Osteocyte (in vitro differentiated cells): Measurements from ENCODE around the gene ZDHHC21. TPM values are rescaled to one million over a fixed set of nuclear protein-coding genes. Genes with fewer than 3 reads are reported as not detected.

Experiments used
- DNase-seq: peaks from one replicate; pipeline ENCODE4 v3.0.0; 2021; ENCODE audit warnings: mixed read lengths; ENCODE audit not compliant: unreplicated experiment; ENCODE audit errors: extremely low spot score
- H3K27ac Mint-ChIP-seq: one replicate; pipeline ENCODE4 v1.8.0; 2021; ENCODE audit warnings: mild to moderate bottlenecking, mixed read lengths; ENCODE audit not compliant: unreplicated experiment
- H3K27me3 Mint-ChIP-seq: one replicate; pipeline ENCODE4 v1.8.0; 2021; ENCODE audit warnings: mixed read lengths; ENCODE audit not compliant: unreplicated experiment
- H3K36me3 Mint-ChIP-seq: one replicate; pipeline ENCODE4 v1.8.0; 2021; ENCODE audit warnings: mixed read lengths; ENCODE audit not compliant: unreplicated experiment
- H3K4me1 Mint-ChIP-seq: one replicate; pipeline ENCODE4 v1.8.0; 2021; ENCODE audit warnings: mixed read lengths; ENCODE audit not compliant: unreplicated experiment
- H3K4me3 Mint-ChIP-seq: one replicate; pipeline ENCODE4 v1.8.0; 2021; ENCODE audit warnings: mild to moderate bottlenecking, moderate library complexity, mixed read lengths; ENCODE audit not compliant: unreplicated experiment
- H3K9me3 Mint-ChIP-seq: one replicate; pipeline ENCODE4 v1.8.0; 2021; ENCODE audit warnings: mixed read lengths; ENCODE audit not compliant: unreplicated experiment
- total RNA-seq: library from RNA; stranded (reverse); gene quantifications from 2 replicates; pipeline ENCODE4 v1.2.1, GENCODE V29; 2021
- TF ChIP-seq, protein P1 (sequence below): fragments of 200-600 bp; sonication (generic); IDR thresholded peaks from 2 replicates; pipeline ENCODE4 v1.5.0; 2021; ENCODE audit warnings: antibody characterized with exemption, mild to moderate bottlenecking, moderate library complexity

Gene ZDHHC21
- total RNA-seq, 1 donor from 2014 or later: 9.3 TPM

DNA sequence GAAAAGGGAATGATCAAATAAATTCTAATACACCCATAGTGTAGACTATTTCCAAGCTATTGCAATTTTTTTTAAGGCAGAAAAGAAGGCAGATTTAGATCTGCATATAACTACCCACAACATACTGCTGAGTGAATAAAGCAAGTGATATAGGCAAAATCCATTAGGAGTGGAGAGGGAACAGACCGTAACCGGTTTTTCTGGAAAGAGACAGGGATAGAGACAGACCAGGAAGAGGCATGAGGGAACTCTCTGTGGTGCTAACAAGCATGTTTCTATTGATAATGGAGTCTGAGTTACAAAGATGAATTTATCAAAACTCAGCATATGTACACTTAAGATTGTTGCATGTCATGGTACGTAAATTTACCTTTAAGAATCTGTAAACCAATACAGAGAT is 14.5 kb downstream of the ZDHHC21 start:
- no peaks in the 10 kb centered on the region for H3K9me3 Mint-ChIP-seq
- no peaks in the 10 kb centered on the region for H3K4me1 Mint-ChIP-seq
- H3K27me3 Mint-ChIP-seq: no peaks in the 10 kb centered on the region
- no peak overlapping the region for H3K4me3 Mint-ChIP-seq
- no peak overlapping the region for H3K27ac Mint-ChIP-seq
- H3K36me3 Mint-ChIP-seq: peaks cover 22% of the 10 kb centered on the region
- DNase-seq: no peak
- TF ChIP-seq, protein P1, sequence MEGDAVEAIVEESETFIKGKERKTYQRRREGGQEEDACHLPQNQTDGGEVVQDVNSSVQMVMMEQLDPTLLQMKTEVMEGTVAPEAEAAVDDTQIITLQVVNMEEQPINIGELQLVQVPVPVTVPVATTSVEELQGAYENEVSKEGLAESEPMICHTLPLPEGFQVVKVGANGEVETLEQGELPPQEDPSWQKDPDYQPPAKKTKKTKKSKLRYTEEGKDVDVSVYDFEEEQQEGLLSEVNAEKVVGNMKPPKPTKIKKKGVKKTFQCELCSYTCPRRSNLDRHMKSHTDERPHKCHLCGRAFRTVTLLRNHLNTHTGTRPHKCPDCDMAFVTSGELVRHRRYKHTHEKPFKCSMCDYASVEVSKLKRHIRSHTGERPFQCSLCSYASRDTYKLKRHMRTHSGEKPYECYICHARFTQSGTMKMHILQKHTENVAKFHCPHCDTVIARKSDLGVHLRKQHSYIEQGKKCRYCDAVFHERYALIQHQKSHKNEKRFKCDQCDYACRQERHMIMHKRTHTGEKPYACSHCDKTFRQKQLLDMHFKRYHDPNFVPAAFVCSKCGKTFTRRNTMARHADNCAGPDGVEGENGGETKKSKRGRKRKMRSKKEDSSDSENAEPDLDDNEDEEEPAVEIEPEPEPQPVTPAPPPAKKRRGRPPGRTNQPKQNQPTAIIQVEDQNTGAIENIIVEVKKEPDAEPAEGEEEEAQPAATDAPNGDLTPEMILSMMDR: no peak

- H3K27me3 Mint-ChIP-seq: no peaks in the 10 kb centered on the region
- no peaks in the 10 kb centered on the region for H3K4me1 Mint-ChIP-seq
- no peaks in the 10 kb centered on the region for H3K9me3 Mint-ChIP-seq
These were observed 15.4 kb downstream of the ZDHHC21 start for GRCh38 chr9:14677872-14678271.

GRCh38 chr9:14677396-14677795 is 15.8 kb downstream of the ZDHHC21 start:
- H3K9me3 Mint-ChIP-seq: no peaks in the 10 kb centered on the region
- H3K36me3 Mint-ChIP-seq: peaks cover 19% of the 10 kb centered on the region
- H3K27ac Mint-ChIP-seq: no peak overlapping the region
- no peak overlapping the region for H3K4me3 Mint-ChIP-seq
- TF ChIP-seq, protein P1: no peak
- no peak for DNase-seq
- H3K4me1 Mint-ChIP-seq: no peaks in the 10 kb centered on the region
- H3K27me3 Mint-ChIP-seq: no peaks in the 10 kb centered on the region

More at GRCh38 chr9:14677872-14678271, 15.4 kb downstream of the ZDHHC21 start:
- peaks cover 21% of the 10 kb centered on the region for H3K36me3 Mint-ChIP-seq
- no peak overlapping the region for H3K27ac Mint-ChIP-seq
- TF ChIP-seq, protein P1: no peak
- no peak for DNase-seq
- no peak overlapping the region for H3K4me3 Mint-ChIP-seq

- DNase-seq: no peak
- TF ChIP-seq, protein P1: no peak
- peaks cover 20% of the 10 kb centered on the region for H3K36me3 Mint-ChIP-seq
- H3K9me3 Mint-ChIP-seq: no peaks in the 10 kb centered on the region
- H3K27me3 Mint-ChIP-seq: no peaks in the 10 kb centered on the region
- no peaks in the 10 kb centered on the region for H3K4me1 Mint-ChIP-seq
- no peak overlapping the region for H3K4me3 Mint-ChIP-seq
- no peak overlapping the region for H3K27ac Mint-ChIP-seq
These were observed 18.6 kb downstream of the ZDHHC21 start for GRCh38 chr9:14674630-14675029.

GRCh38 chr9:14671377-14671776 is 21.9 kb downstream of the ZDHHC21 start:
- TF ChIP-seq, protein P1: no peak
- H3K36me3 Mint-ChIP-seq: peaks cover 14% of the 10 kb centered on the region
- H3K4me1 Mint-ChIP-seq: no peaks in the 10 kb centered on the region
- H3K9me3 Mint-ChIP-seq: no peaks in the 10 kb centered on the region
- no peak overlapping the region for H3K27ac Mint-ChIP-seq
- H3K27me3 Mint-ChIP-seq: no peaks in the 10 kb centered on the region
- H3K4me3 Mint-ChIP-seq: no peak overlapping the region
- no peak for DNase-seq
